NT2/D1 (cell line): ENCODE data around the gene QSOX2.

Experiments
- DNase-seq: peaks from one replicate; pipeline ENCODE4 v3.0.0-alpha.2; 2011; ENCODE audit warnings: low read depth, low spot score
- H3K27me3 ChIP-seq: 2 replicates; pipeline ENCODE4 v1.6.0; 2011; ENCODE audit warnings: mild to moderate bottlenecking; ENCODE audit not compliant: insufficient read length, insufficient read depth
- H3K36me3 ChIP-seq: 2 replicates; pipeline ENCODE4 v1.6.1; 2011; ENCODE audit warnings: mild to moderate bottlenecking, low read length, mixed read lengths; ENCODE audit not compliant: insufficient read depth, insufficient read length
- H3K4me1 ChIP-seq: 2 replicates; pipeline ENCODE4 v1.5.1; 2011; ENCODE audit not compliant: insufficient read depth, insufficient read length
- H3K4me3 ChIP-seq: 2 replicates; pipeline ENCODE4 v1.5.1; 2011; ENCODE audit warnings: low read depth; ENCODE audit not compliant: insufficient read length
- H3K9ac ChIP-seq: 2 replicates; pipeline ENCODE4 v1.6.0; 2011; ENCODE audit warnings: low read depth; ENCODE audit not compliant: insufficient read length
- H3K9me3 ChIP-seq: 2 replicates; pipeline ENCODE4 v1.5.1; 2011; ENCODE audit warnings: mild to moderate bottlenecking, low read length; ENCODE audit not compliant: insufficient read depth
- SUZ12 ChIP-seq: IDR thresholded peaks from 2 replicates; pipeline ENCODE4 v1.6.1; 2011; ENCODE audit not compliant: insufficient read length, insufficient read depth; ENCODE audit errors: extremely low read depth
- YY1 ChIP-seq: IDR thresholded peaks from 2 replicates; pipeline ENCODE4 v1.6.1; 2011; ENCODE audit not compliant: insufficient read length, insufficient read depth
- ZNF274 ChIP-seq: IDR thresholded peaks from 2 replicates; pipeline ENCODE4 v1.6.1; 2011; ENCODE audit warnings: mild to moderate bottlenecking, low read depth, low read length

Gene QSOX2

GRCh38 chr9:136257381-136258298 is 12.0 kb upstream of the QSOX2 start:
- Histone ChIP-seq H3K4me3 (no peak overlapping the region), H3K36me3 (no peaks in the 10 kb centered on the region), H3K4me1 (peaks cover 53% of the 10 kb centered on the region), H3K27me3 (no peaks in the 10 kb centered on the region), H3K9ac (peak overlapping the region; percentile 44), H3K9me3 (no peaks in the 10 kb centered on the region)
- DNase-seq = no peak
- TF ChIP-seq SUZ12 = no peak
- TF ChIP-seq ZNF274 = no peak
- TF ChIP-seq YY1 = no peak

- Histone ChIP-seq H3K4me1 (peaks cover 44% of the 10 kb centered on the region), H3K4me3 (no peak overlapping the region), H3K36me3 (no peaks in the 10 kb centered on the region), H3K9ac (peak overlapping the region; percentile 2), H3K27me3 (no peaks in the 10 kb centered on the region), H3K9me3 (no peaks in the 10 kb centered on the region)
- TF ChIP-seq YY1 (no peak), SUZ12 (no peak), ZNF274 (no peak)
- no peak for DNase-seq
These were observed 10.6 kb upstream of the QSOX2 start for GRCh38 chr9:136255896-136256890.

- TF ChIP-seq SUZ12 (no peak), ZNF274 (no peak), YY1 (no peak)
- DNase-seq = no peak
- H3K9ac ChIP-seq = no peak overlapping the region
These were observed 9.5 kb upstream of the QSOX2 start for GRCh38 chr9:136255166-136255538.

GRCh38 chr9:136254381-136255165 is 9.0 kb upstream of the QSOX2 start:
- peaks cover 41% of the 10 kb centered on the region for H3K4me1 ChIP-seq
- DNase-seq = no peak
- TF ChIP-seq SUZ12 = no peak
- TF ChIP-seq ZNF274 = no peak
- TF ChIP-seq YY1 = no peak

More at GRCh38 chr9:136255166-136255538, 9.5 kb upstream of the QSOX2 start:
- H3K4me3 ChIP-seq = no peak overlapping the region
- no peaks in the 10 kb centered on the region for H3K27me3 ChIP-seq
- H3K9me3 ChIP-seq = no peaks in the 10 kb centered on the region
- H3K36me3 ChIP-seq = no peaks in the 10 kb centered on the region
- peaks cover 44% of the 10 kb centered on the region for H3K4me1 ChIP-seq

GRCh38 chr9:136253246-136254130 is 7.9 kb upstream of the QSOX2 start:
- Histone ChIP-seq H3K9ac (no peak overlapping the region), H3K27me3 (no peaks in the 10 kb centered on the region), H3K36me3 (no peaks in the 10 kb centered on the region), H3K4me1 (peaks cover 33% of the 10 kb centered on the region), H3K4me3 (no peak overlapping the region), H3K9me3 (no peaks in the 10 kb centered on the region)
- DNase-seq = no peak
- no peak for TF ChIP-seq ZNF274
- no peak for TF ChIP-seq SUZ12

More at GRCh38 chr9:136254381-136255165, 9.0 kb upstream of the QSOX2 start:
- H3K27me3 ChIP-seq = no peaks in the 10 kb centered on the region
- no peaks in the 10 kb centered on the region for H3K9me3 ChIP-seq
- no peaks in the 10 kb centered on the region for H3K36me3 ChIP-seq
- H3K4me3 ChIP-seq = no peak overlapping the region
- H3K9ac ChIP-seq = no peak overlapping the region

- no peak for DNase-seq
- H3K4me1 ChIP-seq = peaks cover 39% of the 10 kb centered on the region
- no peaks in the 10 kb centered on the region for H3K9me3 ChIP-seq
- no peaks in the 10 kb centered on the region for H3K27me3 ChIP-seq
- TF ChIP-seq ZNF274 (no peak), SUZ12 (no peak), YY1 (no peak)
- no peaks in the 10 kb centered on the region for H3K36me3 ChIP-seq
- H3K9ac ChIP-seq = no peak overlapping the region
- no peak overlapping the region for H3K4me3 ChIP-seq
These were observed 7.2 kb upstream of the QSOX2 start for GRCh38 chr9:136252846-136253245.
